Effector memory CD4-positive, alpha-beta T cell (primary cell): Measurements from ENCODE around the gene HSPB2.

Experiments used
- DNase-seq, 3 donors: peaks; one replicate each; pipeline ENCODE4 v3.0.0-alpha.2; 2020
- H3K27ac ChIP-seq: 2 replicates; pipeline ENCODE4 v1.7.0; 2013; ENCODE audit warnings: mild to moderate bottlenecking, low read length, moderate library complexity; ENCODE audit not compliant: insufficient read depth, poor library complexity, severe bottlenecking
- H3K27me3 ChIP-seq: replicated peaks from 2 replicates; pipeline ENCODE4 v1.7.0; 2013; ENCODE audit warnings: mild to moderate bottlenecking, low read length; ENCODE audit not compliant: insufficient read depth, control insufficient read depth, poor library complexity, severe bottlenecking
- H3K36me3 ChIP-seq: 2 replicates; pipeline ENCODE4 v1.7.0; 2013; ENCODE audit warnings: mild to moderate bottlenecking, low read length, moderate library complexity; ENCODE audit not compliant: control insufficient read depth, insufficient read depth
- H3K4me1 ChIP-seq: 2 replicates; pipeline ENCODE4 v1.7.0; 2013; ENCODE audit warnings: low read length, mild to moderate bottlenecking; ENCODE audit not compliant: control insufficient read depth, insufficient read depth, poor library complexity, severe bottlenecking
- H3K4me3 ChIP-seq: 2 replicates; pipeline ENCODE4 v1.7.0; 2013; ENCODE audit warnings: low read length, low read depth, mild to moderate bottlenecking; ENCODE audit not compliant: insufficient read depth, poor library complexity, severe bottlenecking
- H3K9me3 ChIP-seq: 2 replicates; pipeline ENCODE4 v1.7.0; 2013; ENCODE audit warnings: mild to moderate bottlenecking, low read length, moderate library complexity; ENCODE audit not compliant: control insufficient read depth

The HSPB2 gene

GRCh38 chr11:111946499-111946898, 34.0 kb downstream of the HSPB2 start:
- Histone ChIP-seq H3K27me3 (no peaks in the 10 kb centered on the region), H3K36me3 (no peaks in the 10 kb centered on the region), H3K27ac (no peak overlapping the region), H3K9me3 (no peaks in the 10 kb centered on the region), H3K4me1 (no peaks in the 10 kb centered on the region), H3K4me3 (no peak overlapping the region)
- DNase-seq, result no peak

- no peak overlapping the region for H3K27ac ChIP-seq
- H3K9me3 ChIP-seq, result no peaks in the 10 kb centered on the region
- no peaks in the 10 kb centered on the region for H3K36me3 ChIP-seq
These were observed 34.6 kb downstream of the HSPB2 start for GRCh38 chr11:111947143-111947542.

GRCh38 chr11:111949519-111950426, 37.2 kb downstream of the HSPB2 start:
- no peak overlapping the region for H3K27ac ChIP-seq
- H3K9me3 ChIP-seq, result no peaks in the 10 kb centered on the region
- H3K4me3 ChIP-seq, result no peak overlapping the region
- H3K4me1 ChIP-seq, result no peaks in the 10 kb centered on the region
- no peaks in the 10 kb centered on the region for H3K36me3 ChIP-seq
- no peaks in the 10 kb centered on the region for H3K27me3 ChIP-seq
- no peak for DNase-seq

More at GRCh38 chr11:111947143-111947542, 34.6 kb downstream of the HSPB2 start:
- Histone ChIP-seq H3K27me3 (no peaks in the 10 kb centered on the region), H3K4me3 (no peak overlapping the region), H3K4me1 (no peaks in the 10 kb centered on the region)
- DNase-seq, result no peak

- no peak overlapping the region for H3K27ac ChIP-seq
- no peaks in the 10 kb centered on the region for H3K27me3 ChIP-seq
- H3K36me3 ChIP-seq, result no peaks in the 10 kb centered on the region
- H3K4me1 ChIP-seq, result no peaks in the 10 kb centered on the region
- no peaks in the 10 kb centered on the region for H3K9me3 ChIP-seq
- DNase-seq, result no peak
- no peak overlapping the region for H3K4me3 ChIP-seq
These were observed 39.0 kb downstream of the HSPB2 start for GRCh38 chr11:111951565-111951964.

GRCh38 chr11:111954154-111954553, 41.6 kb downstream of the HSPB2 start:
- H3K36me3 ChIP-seq, result no peaks in the 10 kb centered on the region
- no peaks in the 10 kb centered on the region for H3K4me1 ChIP-seq
- no peak overlapping the region for H3K27ac ChIP-seq
- no peak overlapping the region for H3K4me3 ChIP-seq
- no peaks in the 10 kb centered on the region for H3K27me3 ChIP-seq
- no peak for DNase-seq
- no peaks in the 10 kb centered on the region for H3K9me3 ChIP-seq

- no peak for DNase-seq
- no peaks in the 10 kb centered on the region for H3K36me3 ChIP-seq
- no peaks in the 10 kb centered on the region for H3K27me3 ChIP-seq
- no peaks in the 10 kb centered on the region for H3K4me1 ChIP-seq
- no peak overlapping the region for H3K27ac ChIP-seq
- no peaks in the 10 kb centered on the region for H3K9me3 ChIP-seq
- H3K4me3 ChIP-seq, result no peak overlapping the region
These were observed 45.3 kb downstream of the HSPB2 start for GRCh38 chr11:111957663-111958444.

GRCh38 chr11:111960916-111961315, 48.4 kb downstream of the HSPB2 start:
- Histone ChIP-seq H3K9me3 (no peaks in the 10 kb centered on the region), H3K4me3 (no peak overlapping the region), H3K27ac (no peak overlapping the region), H3K27me3 (no peaks in the 10 kb centered on the region), H3K36me3 (no peaks in the 10 kb centered on the region), H3K4me1 (no peaks in the 10 kb centered on the region)
- DNase-seq, result no peak

- H3K36me3 ChIP-seq, result no peaks in the 10 kb centered on the region
- no peak overlapping the region for H3K27ac ChIP-seq
- no peaks in the 10 kb centered on the region for H3K4me1 ChIP-seq
- DNase-seq, result no peak
- no peaks in the 10 kb centered on the region for H3K9me3 ChIP-seq
- H3K4me3 ChIP-seq, result no peak overlapping the region
- no peaks in the 10 kb centered on the region for H3K27me3 ChIP-seq
These were observed 49.1 kb downstream of the HSPB2 start for GRCh38 chr11:111961389-111962300.
